K562 (cell line): ENCODE measurements around the gene MYL6B. TPM values are rescaled to one million over a fixed set of nuclear protein-coding genes. Genes with fewer than 3 reads are reported as not detected.
A peak's percentile ranks its signal among the peaks of the same experiment; 100 is the strongest.

ENCODE experiments used
- BACH1 ChIP-seq: fragments of 200-800 bp; sonication (Bioruptor generic); IDR thresholded peaks from 2 replicates; pipeline ENCODE4 v1.6.1; 2016; ENCODE audit warnings: missing genetic modification characterization, missing compliant biosample characterization
- CREM ChIP-seq: IDR thresholded peaks from 2 replicates; pipeline ENCODE4 v1.6.1; 2014; ENCODE audit warnings: antibody characterized with exemption, low read depth
- E2F3 ChIP-seq: fragments of 250-450 bp; sonication (Bioruptor Pico); IDR thresholded peaks from 2 replicates; pipeline ENCODE4 v1.4.0; 2020; ENCODE audit warnings: mild to moderate bottlenecking
- EZH2 ChIP-seq: IDR thresholded peaks from 2 replicates; pipeline ENCODE4 v1.6.1; 2012; ENCODE audit warnings: low read depth, mild to moderate bottlenecking, inconsistent platforms, low read length, borderline replicate concordance
- FOXM1 ChIP-seq, 2 experiments: fragments of 450-650 bp in 1 of 2; sonication (generic) in 1 of 2; formaldehyde crosslinking in 1 of 2; IDR thresholded peaks; 2 replicates each; pipeline versions ENCODE4 v1.6.1 to v1.9.0; 2017 to 2022; ENCODE audit warnings: low read depth in 2 of 2, mild to moderate bottlenecking in 2 of 2, missing genetic modification reagents in 1 of 2, moderate library complexity in 1 of 2
- HCFC1 ChIP-seq: IDR thresholded peaks from 2 replicates; pipeline ENCODE4 v1.6.1; 2012; ENCODE audit warnings: low read depth, low read length, improper control_type of control experiment
- HDAC2 ChIP-seq: fragments of 450-650 bp; IDR thresholded peaks from 2 replicates; pipeline ENCODE4 v1.6.1; 2016; ENCODE audit warnings: mild to moderate bottlenecking
- HNRNPH1 ChIP-seq: fragments of 200-400 bp; formaldehyde crosslinking; optimal IDR thresholded peaks from 2 replicates; pipeline ENCODE3; 2017; ENCODE audit warnings: low read depth, mild to moderate bottlenecking, low read length, moderate library complexity
- KAT2B ChIP-seq: IDR thresholded peaks from one replicate; pipeline ENCODE4 v1.6.1; 2012; ENCODE audit warnings: low read depth, mild to moderate bottlenecking, control low read depth, inconsistent platforms, low read length, moderate library complexity
- KLF1 ChIP-seq: fragments of 450-650 bp; IDR thresholded peaks from 2 replicates; pipeline ENCODE4 v1.6.1; 2016; ENCODE audit warnings: missing genetic modification characterization, missing compliant biosample characterization
- MAFG ChIP-seq: fragments of 450-650 bp; conservative IDR thresholded peaks from 2 replicates; pipeline ENCODE4 v1.6.1; 2016; ENCODE audit warnings: missing genetic modification characterization, missing compliant biosample characterization
- MCM7 ChIP-seq, 2 experiments: fragments of 450-650 bp; IDR thresholded peaks; 2 replicates each; pipeline ENCODE4 v1.6.1; 2016 to 2018
- MIER1 ChIP-seq: fragments of 450-650 bp; IDR thresholded peaks from 2 replicates; pipeline ENCODE4 v1.6.1; 2016; ENCODE audit warnings: antibody characterized with exemption, mild to moderate bottlenecking, low read depth
- NR2C1 ChIP-seq, 2 experiments: fragments of 450-650 bp; IDR thresholded peaks; 2 replicates each; pipeline ENCODE4 v1.6.1; 2017; ENCODE audit warnings: mild to moderate bottlenecking in 2 of 2, antibody characterized with exemption in 1 of 2, inconsistent platforms in 1 of 2, missing compliant biosample characterization in 1 of 2, missing genetic modification characterization in 1 of 2
- NRF1 ChIP-seq, 2 experiments: fragments of 450-650 bp; IDR thresholded peaks in 1 of 2; conservative IDR thresholded peaks in 1 of 2; 2 replicates each; pipeline ENCODE4 v1.6.1; 2014; ENCODE audit warnings: mild to moderate bottlenecking in 2 of 2
- PHF8 ChIP-seq: fragments of 200-600 bp; sonication (generic); IDR thresholded peaks from 2 replicates; pipeline ENCODE4 v1.6.1; 2012; ENCODE audit warnings: mixed run types, mild to moderate bottlenecking, inconsistent platforms, low read length, moderate library complexity, borderline replicate concordance
- POLR2B ChIP-seq: fragments of 450-650 bp; IDR thresholded peaks from 2 replicates; pipeline ENCODE4 v1.6.1; 2018; ENCODE audit warnings: low read depth; ENCODE audit not compliant: partially characterized antibody
- RAD51 ChIP-seq: fragments of 450-650 bp; IDR thresholded peaks from 2 replicates; pipeline ENCODE4 v1.7.1; 2016; ENCODE audit warnings: low read depth, mild to moderate bottlenecking, borderline replicate concordance
- SIN3A ChIP-seq, 2 experiments: fragments of 150-350 bp in 1 of 2; IDR thresholded peaks; 2 replicates each; pipeline ENCODE4 v1.6.1; 2011 to 2016; ENCODE audit warnings: borderline replicate concordance in 2 of 2, low read depth in 2 of 2, low read length in 2 of 2, mild to moderate bottlenecking in 2 of 2, moderate library complexity in 2 of 2; ENCODE audit not compliant: control insufficient read depth in 1 of 2
- SMARCC2 ChIP-seq: fragments of 450-650 bp; IDR thresholded peaks from 2 replicates; pipeline ENCODE4 v1.6.1; 2017; ENCODE audit warnings: antibody characterized with exemption, moderate library complexity, mild to moderate bottlenecking, low read depth
- STAT5B ChIP-seq: fragments of 250-450 bp; sonication (Bioruptor Pico); IDR thresholded peaks from 2 replicates; pipeline ENCODE4 v1.8.0; 2021; ENCODE audit warnings: mild to moderate bottlenecking, inconsistent platforms
- ZBED1 ChIP-seq: IDR thresholded peaks from 2 replicates; pipeline ENCODE4 v1.6.1; 2014
- ZNF583 ChIP-seq: fragments of 250-450 bp; sonication (Bioruptor Pico); IDR thresholded peaks from 2 replicates; pipeline ENCODE4 v1.4.0; 2020
- polyA plus RNA-seq, 8 experiments: library from polyadenylated mRNA; depleted of rRNA in 4 of 8; stranded (reverse) in 5 of 8; unstranded in 3 of 8; fragments of >200 nt; fragmentation: Nextera tagmentation in 2 of 8; fragmentation: Illumina TruSeq in 1 of 8; extraction: Ambion mirVana in 2 of 8; extraction: Trizol in 1 of 8; gene quantifications; 2 replicates each; pipeline versions ENCODE4 v1.2.1 to v1.2.3, GENCODE V29; 2011 to 2014; ENCODE audit warnings: inconsistent platforms in 1 of 8, missing spikeins in 1 of 8
- total RNA-seq, 7 experiments: library from RNA; depleted of rRNA in 6 of 7; stranded (reverse); fragments of >200 nt in 6 of 7; fragmentation: Illumina TruSeq in 2 of 7; extraction: Trizol in 2 of 7; gene quantifications; 2 replicates each; pipeline versions ENCODE4 v1.2.1 to v1.2.3, GENCODE V29; 2011 to 2021; ENCODE audit warnings: low replicate concordance in 1 of 7
- TF ChIP-seq, protein P1 (sequence below): sonication (generic); formaldehyde crosslinking; IDR thresholded peaks from 2 replicates; pipeline ENCODE4 v1.8.0; 2022; ENCODE audit warnings: mild to moderate bottlenecking, low read depth, missing genetic modification reagents
- TF ChIP-seq, protein P2 (sequence below), 2 experiments: fragments of 450-650 bp; IDR thresholded peaks; 2 replicates each; pipeline ENCODE4 v1.6.1; 2016
- TF ChIP-seq, protein P3 (sequence below): fragments of 250-450 bp; sonication (Bioruptor Pico); IDR thresholded peaks from 2 replicates; pipeline ENCODE4 v1.8.0; 2022; ENCODE audit warnings: inconsistent platforms, mild to moderate bottlenecking, moderate library complexity, borderline replicate concordance

MYL6B gene
- total and polyA plus RNA-seq, 9 of the 15 experiments (the other 6 are each of a cell fraction or from before 2014, with no cell fraction given), result 42.8 to 77.3 (median 68.6) TPM

DNA sequence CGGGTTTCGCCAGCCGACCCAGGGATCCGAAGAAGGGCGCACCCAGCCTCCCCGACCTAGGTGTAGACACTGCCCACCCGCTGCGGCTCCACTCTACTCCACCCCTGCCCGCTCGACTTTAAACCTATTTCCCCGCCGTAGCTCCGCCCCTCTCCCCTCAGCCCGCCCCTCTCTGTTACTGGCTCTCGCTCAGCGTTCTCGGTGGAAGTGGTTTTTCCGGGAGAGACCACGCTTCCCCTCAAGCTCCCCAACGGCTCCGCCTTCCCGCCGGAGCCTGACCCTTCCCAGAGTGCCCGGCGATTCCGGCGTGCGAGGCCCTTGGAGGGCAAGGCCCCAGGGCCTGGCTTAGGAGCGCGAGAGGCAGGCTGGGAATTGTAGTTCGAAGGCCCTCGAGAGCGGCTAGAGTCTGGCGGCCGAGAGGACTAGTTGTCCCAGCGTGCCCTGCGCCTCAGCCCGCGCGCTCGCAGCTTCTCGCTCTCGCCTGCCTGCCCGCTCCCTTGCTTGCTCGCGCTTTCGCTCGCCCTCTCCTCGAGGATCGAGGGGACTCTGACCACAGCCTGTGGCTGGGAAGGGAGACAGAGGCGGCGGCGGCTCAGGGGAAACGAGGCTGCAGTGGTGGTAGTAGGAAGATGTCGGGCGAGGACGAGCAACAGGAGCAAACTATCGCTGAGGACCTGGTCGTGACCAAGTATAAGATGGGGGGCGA, 48.1 kb upstream of the MYL6B start, which contains the start of gene PA2G4 (continued):
- TF ChIP-seq, protein P1, sequence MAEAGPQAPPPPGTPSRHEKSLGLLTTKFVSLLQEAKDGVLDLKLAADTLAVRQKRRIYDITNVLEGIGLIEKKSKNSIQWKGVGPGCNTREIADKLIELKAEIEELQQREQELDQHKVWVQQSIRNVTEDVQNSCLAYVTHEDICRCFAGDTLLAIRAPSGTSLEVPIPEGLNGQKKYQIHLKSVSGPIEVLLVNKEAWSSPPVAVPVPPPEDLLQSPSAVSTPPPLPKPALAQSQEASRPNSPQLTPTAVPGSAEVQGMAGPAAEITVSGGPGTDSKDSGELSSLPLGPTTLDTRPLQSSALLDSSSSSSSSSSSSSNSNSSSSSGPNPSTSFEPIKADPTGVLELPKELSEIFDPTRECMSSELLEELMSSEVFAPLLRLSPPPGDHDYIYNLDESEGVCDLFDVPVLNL (CRISPR knock-in tag), result peak; percentile 71
- TF ChIP-seq NR2C1 (IDR thresholded peaks at IDR 0.05), result peak; percentile 93
- peak; percentile 96 for TF ChIP-seq NR2C1 (tag; IDR thresholded peaks at IDR 0.05)
- TF ChIP-seq KLF1, result no peak
- TF ChIP-seq, protein P2, sequence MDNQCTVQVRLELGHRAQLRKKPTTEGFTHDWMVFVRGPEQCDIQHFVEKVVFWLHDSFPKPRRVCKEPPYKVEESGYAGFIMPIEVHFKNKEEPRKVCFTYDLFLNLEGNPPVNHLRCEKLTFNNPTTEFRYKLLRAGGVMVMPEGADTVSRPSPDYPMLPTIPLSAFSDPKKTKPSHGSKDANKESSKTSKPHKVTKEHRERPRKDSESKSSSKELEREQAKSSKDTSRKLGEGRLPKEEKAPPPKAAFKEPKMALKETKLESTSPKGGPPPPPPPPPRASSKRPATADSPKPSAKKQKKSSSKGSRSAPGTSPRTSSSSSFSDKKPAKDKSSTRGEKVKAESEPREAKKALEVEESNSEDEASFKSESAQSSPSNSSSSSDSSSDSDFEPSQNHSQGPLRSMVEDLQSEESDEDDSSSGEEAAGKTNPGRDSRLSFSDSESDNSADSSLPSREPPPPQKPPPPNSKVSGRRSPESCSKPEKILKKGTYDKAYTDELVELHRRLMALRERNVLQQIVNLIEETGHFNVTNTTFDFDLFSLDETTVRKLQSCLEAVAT (IDR thresholded peaks at IDR 0.05), result peak in 1 of 2 experiments; percentile 43; a peak in 1 of 4 replicates
- peak; percentile 78 for TF ChIP-seq ZBED1
- peak; percentile 84 for TF ChIP-seq CREM
- TF ChIP-seq, protein P3, sequence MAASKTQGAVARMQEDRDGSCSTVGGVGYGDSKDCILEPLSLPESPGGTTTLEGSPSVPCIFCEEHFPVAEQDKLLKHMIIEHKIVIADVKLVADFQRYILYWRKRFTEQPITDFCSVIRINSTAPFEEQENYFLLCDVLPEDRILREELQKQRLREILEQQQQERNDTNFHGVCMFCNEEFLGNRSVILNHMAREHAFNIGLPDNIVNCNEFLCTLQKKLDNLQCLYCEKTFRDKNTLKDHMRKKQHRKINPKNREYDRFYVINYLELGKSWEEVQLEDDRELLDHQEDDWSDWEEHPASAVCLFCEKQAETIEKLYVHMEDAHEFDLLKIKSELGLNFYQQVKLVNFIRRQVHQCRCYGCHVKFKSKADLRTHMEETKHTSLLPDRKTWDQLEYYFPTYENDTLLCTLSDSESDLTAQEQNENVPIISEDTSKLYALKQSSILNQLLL (CRISPR knock-in tag), result no peak
- TF ChIP-seq EZH2, result no peak
- TF ChIP-seq SIN3A (IDR thresholded peaks at IDR 0.05; ENCODE audit: borderline replicate concordance in 2 of 2, control insufficient read depth in 1 of 2, low read depth in 2 of 2, low read length in 2 of 2), result peak in 1 of 2 experiments; percentile 71; a peak in 1 of 4 replicates
- no peak for TF ChIP-seq STAT5B (CRISPR knock-in tag)
- no peak; the same call in 1 of the 2 replicates for TF ChIP-seq BACH1 (tag)
- peak; percentile 30 for TF ChIP-seq KAT2B
- TF ChIP-seq SMARCC2, result no peak
- no peak for TF ChIP-seq RAD51
- 0 out of 2 replicates have a peak, but pooled peaks have one; percentile 6 for TF ChIP-seq HDAC2
- peak; percentile 84 for TF ChIP-seq POLR2B
- TF ChIP-seq HCFC1, result peak; percentile 99
- TF ChIP-seq FOXM1 (IDR thresholded peaks at IDR 0.05; ENCODE audit: low read depth), result no peak
- peak; percentile 86; the same call in 1 of the 2 replicates for TF ChIP-seq FOXM1 (CRISPR knock-in tag; IDR thresholded peaks at IDR 0.05; ENCODE audit: low read depth)
- no peak for TF ChIP-seq MAFG (tag)
- TF ChIP-seq MCM7 (IDR thresholded peaks at IDR 0.05), result no peak
- TF ChIP-seq NRF1 (conservative IDR thresholded peaks at IDR 0.05 in 1 of 2, IDR thresholded peaks at IDR 0.05 in 1 of 2), result peak; percentile 86 to 88
- TF ChIP-seq PHF8, result peak; percentile 91; the same call in 1 of the 2 replicates
- TF ChIP-seq E2F3 (CRISPR knock-in tag), result peak; percentile 91
- no peak for TF ChIP-seq MIER1
- no peak for TF ChIP-seq HNRNPH1
- peak; percentile 69; the same call in 1 of the 2 replicates for TF ChIP-seq ZNF583 (CRISPR knock-in tag)
